NCI-H2029 treated with DMSO at 0.1 percent for 48 hours (cell line): ENCODE measurements around the gene CFAP74.
"Not testable (repeated sequence)": the region's sequence is repeated elsewhere in the genome, so short reads cannot be mapped to it uniquely, and the experiment has no call there.

Source experiments
- DNase-seq: peaks from one replicate; lab custom pipeline; 2025; lab: John Stamatoyannopoulos, UW

Gene CFAP74

GRCh38 chr1:1899266-1899966 lies 104.2 kb downstream of the CFAP74 start:
- DNase-seq, result no peak

GRCh38 chr1:1898246-1898933 lies 105.2 kb downstream of the CFAP74 start:
- no peak for DNase-seq

GRCh38 chr1:1895456-1896336 lies 107.9 kb downstream of the CFAP74 start:
- DNase-seq, result no peak

GRCh38 chr1:1895060-1895418 lies 108.5 kb downstream of the CFAP74 start:
- no peak for DNase-seq

- no peak for DNase-seq
Observed at GRCh38 chr1:1894354-1895059, 109.1 kb downstream of the CFAP74 start.

DNA sequence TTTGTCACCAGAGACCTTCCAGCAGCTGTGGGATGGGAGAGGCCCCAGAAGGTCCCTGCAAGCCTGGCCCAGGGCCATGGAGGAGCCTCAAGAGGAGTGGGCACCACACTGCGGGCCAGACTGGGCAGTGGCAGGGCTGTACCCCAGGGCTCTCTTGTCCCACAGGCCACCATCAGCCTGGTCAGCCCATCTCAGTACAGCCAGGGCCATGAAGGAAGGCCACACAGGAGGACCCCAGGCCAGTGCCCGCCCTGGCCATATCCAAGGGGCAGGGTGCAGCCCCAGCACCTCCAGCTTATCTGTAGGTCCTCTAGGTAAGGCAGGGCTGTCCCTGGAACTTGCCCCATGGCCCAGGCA lies 109.6 kb downstream of the CFAP74 start:
- DNase-seq, result no peak

DNA sequence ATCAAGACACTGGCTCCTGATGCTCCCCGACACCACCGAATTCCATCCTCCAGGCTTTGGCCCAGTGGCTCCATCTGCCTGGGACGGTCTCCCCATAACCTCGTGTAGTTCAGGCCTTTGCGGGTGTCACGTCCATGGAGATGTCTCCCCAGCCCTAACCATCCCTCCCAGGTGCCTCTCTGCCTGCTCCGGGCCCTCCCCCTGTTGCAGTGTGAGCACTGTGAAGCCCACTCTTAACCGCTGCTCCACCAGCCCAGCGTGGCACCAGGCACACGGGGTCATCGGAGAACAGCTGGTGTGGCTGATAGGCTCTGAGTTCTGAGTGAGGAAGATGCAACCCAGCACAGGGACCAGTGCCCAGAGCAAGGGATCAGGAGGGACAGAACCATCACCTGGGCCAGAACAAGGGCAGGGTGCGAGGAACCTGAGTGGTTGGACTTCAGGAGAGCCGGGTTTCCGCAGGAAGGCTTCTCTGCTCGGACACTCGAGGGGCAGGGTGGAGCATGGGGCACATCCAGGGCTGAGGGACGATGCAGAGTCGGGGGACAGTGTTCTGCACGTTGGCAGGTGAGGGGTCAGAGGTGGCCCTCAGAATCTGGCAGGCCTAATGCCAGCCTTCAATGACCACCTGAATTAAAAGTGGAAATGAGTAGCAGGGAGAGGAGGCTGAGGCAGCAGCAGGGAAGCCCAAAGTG lies 110.1 kb downstream of the CFAP74 start:
- no peak for DNase-seq

GRCh38 chr1:1892763-1893120 lies 110.8 kb downstream of the CFAP74 start:
- DNase-seq, result no peak

- no peak for DNase-seq
Observed at GRCh38 chr1:1892079-1892762, 111.4 kb downstream of the CFAP74 start.

DNA sequence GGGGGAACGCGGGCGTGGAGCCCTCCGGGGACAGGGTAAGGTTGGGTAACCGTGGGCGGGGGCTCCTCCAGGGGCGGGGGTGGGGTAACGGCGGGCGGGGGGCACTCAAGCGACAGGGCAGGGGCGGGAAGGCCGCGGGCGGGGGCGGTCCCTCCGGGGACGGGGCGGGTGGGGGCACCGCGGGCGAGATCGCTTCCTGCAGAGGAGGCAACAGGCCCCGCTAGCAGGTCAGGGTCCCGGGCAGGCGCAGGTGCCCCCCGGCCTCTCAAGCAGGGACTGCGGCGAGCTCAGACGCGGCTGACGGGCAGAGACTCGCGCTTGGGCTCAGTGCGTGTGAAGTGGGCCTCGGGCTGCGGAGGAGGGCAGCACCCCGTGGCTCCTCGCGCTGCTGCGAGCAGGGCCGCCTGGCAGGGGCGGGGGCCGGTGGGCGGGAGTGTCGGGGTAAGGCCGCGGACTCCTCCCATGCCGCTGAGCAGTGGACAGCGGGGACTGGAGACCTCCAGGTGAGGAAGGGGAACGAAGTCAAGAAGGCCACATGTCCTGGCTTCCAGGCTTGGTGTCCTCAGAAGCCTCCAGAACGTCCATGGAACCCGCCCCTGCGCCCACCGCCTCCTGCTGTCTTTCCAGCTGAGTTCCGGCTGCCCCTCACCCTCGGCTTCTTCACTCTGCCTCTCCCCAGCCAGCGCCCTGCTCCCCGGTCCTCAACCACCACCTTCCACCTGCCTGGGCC lies 112.1 kb downstream of the CFAP74 start:
- no peak for DNase-seq

- DNase-seq, result no peak
Observed at GRCh38 chr1:1890506-1891348, 112.9 kb downstream of the CFAP74 start, which contains the start of gene GNB1. GNB1 (minus strand) TSS chr1:1891087; CDS start chr1:1825453, 65,634 bp downstream.

DNA sequence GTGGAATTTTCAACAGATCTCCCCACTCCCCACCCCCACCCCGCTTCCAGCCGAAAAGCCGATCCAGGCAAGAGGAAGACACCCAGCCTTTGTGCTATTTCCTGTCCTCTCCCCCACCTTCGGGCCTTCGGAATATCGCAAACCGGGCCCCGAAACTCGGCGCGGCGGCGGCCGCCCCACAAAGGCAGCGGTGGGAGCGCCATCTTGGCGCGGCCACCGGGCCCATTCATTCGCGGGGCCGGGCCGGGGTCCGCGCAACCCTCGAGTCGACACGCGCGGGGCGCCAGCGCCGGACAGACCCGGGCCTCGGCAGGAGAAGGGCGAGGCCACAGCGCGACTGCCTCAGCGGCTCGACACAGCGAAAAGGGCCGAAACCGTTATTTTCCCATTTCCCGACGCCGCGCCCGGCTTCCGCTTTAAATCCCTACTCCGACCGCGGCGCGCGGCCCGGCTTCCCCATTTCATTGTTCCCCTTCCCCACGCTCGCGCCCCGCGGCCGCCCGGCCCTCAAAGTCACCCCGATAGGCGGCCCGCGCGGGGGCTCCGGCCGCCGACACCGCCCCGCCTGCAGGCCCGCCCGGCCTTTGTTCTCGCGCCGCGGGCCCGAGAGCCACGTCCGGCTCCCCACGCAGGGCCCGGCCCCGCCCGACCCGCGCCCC lies 113.6 kb downstream of the CFAP74 start:
- DNase-seq, result no peak

GRCh38 chr1:1889090-1889750 lies 114.4 kb downstream of the CFAP74 start:
- no peak for DNase-seq

DNA sequence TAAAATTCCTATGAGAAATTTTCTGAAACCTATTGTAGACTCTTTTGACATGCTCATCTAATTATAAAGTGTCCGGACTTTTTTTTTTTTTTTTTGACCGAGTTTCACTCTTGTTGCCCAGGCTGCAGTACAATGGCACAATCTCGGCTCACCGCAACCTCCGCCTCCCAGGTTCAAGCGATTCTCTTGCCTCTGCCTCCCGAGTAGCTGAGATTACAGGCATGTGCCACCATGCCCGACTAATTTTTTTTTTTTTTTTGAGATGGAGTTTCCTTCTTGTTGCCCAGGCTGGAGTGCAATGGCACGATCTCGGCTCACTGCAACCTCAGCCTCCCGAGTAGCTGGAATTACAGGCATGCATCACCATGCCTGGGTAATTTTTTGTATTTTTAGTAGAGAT lies 119.7 kb downstream of the CFAP74 start:
- DNase-seq, result not testable (repeated sequence)

GRCh38 chr1:1883092-1883873 lies 120.3 kb downstream of the CFAP74 start:
- DNase-seq, result no peak

DNA sequence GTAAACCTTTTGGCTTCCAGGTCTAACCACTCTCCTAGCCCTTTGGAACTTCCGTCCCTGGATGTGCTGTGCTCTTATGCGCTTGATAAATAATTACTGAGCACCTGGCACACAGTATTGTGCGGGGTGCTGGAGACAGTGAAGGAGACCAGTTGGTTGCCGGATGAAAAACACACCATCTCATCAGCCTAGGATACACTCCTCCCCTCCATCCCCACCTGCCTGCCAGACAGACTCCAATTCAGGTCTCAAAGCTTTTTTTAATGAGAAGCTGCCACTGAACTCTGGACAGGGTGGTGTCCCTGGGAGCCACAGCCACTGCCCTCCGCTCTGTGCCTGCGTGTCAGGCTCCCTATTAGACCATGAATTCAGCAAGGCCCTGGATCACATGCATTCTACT lies 121.9 kb downstream of the CFAP74 start:
- no peak for DNase-seq

GRCh38 chr1:1880617-1881312 lies 122.8 kb downstream of the CFAP74 start:
- no peak for DNase-seq
